ENCODE data around the gene TRIM67.
"Not testable (repeated sequence)": the region's sequence is repeated elsewhere in the genome, so short reads cannot be mapped to it uniquely, and the experiment has no call there.

Gene TRIM67

DNA sequence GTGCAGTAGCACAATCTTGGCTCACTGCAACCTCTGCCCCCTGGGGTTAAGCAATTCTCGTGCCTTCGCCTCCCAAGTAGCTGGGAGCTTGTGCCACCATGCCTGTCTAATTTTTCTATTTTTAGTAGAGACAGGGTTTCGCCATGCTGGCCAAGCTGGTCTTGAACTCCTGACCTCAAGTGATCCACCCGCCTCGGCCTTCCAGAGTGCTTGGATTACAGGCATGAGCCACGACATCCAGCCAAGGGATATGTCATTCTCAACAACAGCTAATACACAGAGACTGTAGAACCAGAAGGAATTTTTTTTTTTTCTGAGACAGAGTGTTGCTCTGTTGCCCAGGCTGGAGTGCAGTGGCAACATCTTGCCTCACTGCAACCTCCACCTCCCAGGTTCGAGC, 3.7 kb upstream of the TRIM67 start:
- DNase-seq = not testable (repeated sequence)

DNA sequence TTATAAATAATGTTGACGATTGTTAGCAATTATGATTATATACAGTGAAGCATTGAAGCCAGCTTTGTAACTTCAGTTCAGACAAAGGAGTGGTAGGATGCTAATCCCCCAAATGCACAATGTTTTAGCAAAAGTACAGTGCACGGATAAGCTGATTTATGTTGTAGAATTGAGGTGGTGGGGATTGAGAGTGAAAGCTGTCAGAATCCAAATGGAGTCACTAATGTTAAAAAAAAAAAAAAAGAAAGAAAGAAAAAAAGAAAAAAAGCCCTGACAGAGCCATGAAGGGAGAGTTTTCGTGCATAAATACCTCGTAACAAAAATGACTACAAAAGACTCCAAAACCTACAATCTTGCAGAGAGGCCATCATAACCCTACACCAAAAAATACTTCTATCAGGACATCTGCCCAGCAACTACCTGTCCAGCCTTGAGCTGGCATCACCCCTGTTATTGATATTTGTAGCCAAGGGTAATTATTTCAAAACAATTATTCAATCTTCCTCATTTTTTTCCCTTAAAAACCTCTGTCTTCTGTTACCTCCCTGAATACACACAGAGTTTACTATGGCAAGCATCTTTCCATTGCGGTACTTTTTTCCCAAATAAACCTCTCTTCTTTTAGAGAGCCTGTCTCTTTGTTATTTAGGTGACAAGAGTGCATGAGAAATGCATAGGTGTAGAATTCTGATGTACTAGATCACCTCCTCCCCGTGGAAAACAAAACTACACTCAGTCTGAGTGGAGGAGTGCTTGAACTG, 2.5 kb upstream of the TRIM67 start:
- no peak for DNase-seq

DNA sequence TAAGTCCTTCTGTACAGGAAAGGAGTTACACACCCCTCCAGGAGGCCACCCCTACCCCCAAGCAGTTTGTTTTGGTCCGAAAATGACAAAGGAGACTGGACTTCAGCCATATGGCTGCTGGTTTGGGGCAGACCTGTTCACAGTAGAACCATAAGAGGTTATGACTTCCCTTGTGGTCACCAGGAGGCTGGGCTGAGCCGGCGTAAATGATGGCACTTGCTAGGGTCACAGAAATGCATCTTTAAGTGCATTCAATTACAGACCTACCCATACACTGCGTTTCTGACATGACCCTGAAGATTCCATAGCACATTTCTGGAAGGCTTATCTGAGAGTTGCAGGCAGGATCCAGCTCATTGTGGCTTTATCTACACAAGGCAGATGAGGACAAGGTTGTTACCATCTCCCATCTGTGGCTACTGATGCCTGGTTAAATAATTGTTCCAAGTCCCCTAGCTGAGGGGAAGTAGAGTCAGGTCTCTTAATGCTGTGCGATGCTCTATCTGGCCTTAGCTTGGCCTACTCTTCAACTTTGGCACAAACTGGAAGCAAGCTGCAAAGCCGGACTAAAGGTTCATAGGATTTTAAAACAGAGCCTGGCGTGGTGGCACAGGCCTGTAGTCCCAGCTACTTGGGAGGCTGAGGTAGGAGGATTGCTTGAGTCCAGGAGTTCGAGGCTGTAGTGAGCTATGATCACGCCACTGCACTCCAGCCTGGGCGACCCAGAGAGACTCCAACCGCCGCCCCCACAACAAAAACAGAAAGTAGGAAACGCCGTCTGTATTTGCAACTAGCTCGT, 1.7 kb upstream of the TRIM67 start:
- DNase-seq = no peak

DNA sequence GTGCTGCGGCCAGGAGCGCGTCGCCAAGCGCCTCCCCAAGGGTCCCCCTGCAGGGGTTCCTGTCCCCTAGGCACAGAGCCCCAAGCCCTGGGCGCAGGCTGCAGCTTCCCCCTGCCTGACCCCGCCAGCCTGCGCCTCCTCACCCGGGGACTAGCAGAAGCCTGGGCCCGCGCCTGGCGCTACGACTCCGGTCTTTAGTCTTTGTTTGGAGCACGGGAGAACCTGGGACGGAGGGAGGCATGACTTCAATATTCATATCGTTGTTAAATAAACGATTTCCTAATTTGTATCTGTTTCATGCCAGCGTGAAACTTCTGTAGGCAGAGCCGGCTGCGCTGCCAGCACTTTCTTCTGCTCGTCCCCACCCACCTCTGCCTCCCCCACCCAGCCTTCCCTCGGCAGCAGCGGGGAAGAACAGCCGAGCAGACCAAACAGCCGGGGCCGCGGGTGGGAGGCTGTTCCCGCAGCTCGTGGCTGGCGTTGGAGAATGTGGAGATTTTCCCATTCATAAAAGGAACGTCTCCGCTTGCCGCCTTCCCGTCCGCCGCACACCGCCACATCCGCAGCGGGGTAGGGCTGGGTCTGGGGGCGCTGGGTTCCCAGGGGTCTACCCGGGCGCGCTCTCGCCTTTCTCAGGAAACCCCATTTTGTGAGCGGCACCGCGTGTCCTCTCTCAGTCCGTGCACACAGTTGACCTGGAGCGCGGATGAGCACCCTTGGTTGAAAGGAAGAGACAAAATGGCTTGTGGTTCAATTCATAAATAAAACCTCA, 777 bp upstream of the TRIM67 start:
- DNase-seq = no peak

DNA sequence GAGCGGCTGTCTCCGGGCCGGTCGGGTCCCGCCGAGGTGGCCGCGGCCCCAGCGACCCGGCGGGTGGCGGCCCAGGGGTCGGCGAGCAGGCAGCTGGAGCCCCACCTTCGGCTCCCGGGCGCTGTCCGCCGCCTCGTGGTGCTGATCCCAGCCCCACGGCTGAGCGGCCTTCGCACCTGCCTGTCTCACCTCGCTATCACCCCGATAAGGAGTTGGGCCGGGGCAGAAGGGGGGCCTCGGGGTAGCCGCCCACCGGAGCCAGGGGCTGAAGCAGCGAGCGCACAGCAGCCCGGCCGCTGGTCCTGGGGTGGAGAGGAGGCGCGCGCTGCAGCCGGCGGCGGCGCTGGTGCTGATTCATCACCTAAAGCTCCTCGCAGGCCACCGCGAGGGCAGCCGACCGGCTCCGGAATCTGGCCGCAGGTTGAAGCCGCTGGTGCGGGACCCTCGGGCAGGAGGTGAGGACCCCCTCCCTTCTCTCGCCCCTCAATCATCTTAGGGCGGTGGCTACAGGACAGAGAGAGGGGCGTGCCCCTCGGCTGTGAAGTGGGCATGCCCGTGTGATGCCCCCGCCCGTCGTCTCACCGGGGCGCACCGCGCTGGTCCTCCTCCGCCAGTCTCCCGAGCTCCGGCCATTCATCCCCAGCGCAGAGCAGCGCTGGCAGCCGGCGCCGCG, 575 bp downstream of the TRIM67 start:
- DNase-seq = peak; percentile 23

DNA sequence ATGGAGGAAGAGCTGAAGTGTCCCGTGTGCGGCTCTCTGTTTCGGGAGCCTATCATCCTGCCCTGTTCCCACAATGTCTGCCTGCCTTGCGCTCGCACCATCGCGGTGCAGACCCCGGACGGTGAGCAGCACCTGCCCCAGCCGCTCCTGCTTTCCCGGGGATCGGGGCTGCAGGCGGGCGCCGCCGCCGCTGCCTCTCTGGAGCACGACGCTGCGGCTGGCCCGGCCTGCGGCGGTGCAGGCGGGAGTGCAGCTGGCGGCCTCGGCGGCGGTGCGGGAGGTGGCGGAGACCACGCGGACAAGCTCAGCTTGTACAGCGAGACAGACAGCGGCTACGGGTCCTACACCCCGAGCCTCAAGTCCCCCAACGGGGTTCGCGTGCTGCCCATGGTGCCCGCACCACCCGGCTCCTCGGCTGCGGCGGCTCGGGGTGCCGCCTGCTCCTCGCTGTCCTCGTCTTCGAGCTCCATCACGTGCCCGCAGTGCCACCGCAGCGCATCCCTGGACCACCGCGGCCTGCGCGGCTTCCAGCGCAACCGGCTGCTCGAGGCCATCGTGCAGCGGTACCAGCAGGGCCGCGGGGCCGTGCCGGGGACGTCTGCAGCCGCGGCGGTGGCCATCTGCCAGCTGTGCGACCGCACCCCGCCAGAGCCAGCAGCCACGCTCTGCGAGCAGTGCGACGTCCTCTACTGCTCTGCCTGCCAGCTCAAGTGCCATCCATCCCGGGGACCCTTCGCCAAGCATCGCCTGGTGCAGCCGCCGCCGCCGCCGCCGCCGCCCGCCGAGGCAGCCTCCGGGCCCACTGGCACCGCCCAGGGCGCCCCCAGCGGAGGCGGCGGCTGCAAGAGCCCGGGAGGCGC, 1.3 kb downstream of the TRIM67 start:
- DNase-seq = no peak

DNA sequence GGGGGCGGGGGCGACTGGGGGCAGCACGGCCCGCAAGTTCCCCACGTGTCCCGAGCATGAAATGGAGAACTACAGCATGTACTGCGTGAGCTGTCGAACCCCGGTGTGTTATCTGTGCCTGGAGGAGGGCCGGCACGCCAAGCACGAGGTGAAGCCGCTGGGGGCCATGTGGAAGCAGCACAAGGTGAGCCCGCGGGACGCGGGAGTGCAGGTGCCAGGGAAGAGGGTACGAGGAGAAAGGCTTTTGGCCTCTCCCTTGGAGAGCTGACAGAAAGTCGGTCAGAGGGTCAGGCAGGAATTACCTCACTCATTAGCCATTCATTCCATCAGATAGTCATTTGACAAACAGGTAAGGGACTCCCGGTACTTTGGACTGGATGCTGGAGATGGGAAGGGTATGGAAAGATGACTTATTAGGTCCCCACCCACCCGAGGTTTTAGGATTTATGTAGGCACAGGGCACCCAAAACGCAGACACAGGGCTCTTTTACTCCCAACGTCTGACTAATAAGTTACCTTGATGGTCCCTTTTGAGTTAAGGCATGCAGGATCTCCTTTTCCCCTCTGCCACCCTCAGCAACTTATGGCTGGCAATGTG, 2.1 kb downstream of the TRIM67 start:
- DNase-seq = no peak

DNA sequence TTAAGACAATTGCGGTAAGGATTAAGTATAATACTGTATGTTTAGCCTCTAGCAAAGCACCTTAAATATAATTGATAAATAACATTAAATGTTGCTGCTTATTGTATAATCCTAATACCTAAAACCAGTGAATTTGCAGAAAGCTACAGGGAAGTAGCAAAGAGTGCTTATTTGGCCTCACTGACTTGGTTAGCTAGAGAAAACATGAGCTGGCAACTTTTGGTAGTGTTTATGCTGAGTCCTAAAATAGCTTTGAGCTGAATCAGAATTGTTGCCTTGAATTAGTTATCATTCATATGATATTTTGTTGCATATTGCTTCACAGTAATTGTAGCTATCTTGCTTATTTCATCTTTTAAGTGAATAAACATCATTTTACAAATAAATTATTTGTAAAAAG, 3.5 kb downstream of the TRIM67 start:
- peak; percentile 5 for DNase-seq

DNA sequence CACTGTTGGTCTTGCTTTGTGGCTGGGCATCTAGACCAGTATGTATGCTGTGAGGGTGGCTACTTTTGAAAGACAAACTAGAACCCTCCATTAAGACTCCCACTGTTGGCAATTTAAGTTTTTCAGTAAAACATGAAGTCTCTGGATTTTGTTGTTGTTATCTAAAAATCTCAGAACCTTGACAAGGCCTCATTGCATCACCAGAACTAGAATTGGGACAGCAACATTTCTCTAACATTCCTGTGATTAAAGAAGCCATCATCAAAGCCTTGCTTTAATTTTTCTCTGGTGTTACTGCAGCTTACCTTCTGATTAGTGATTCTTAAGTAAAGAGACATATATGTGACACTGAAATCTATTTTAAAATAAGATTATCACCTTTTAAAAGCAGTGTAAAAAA, 4.5 kb downstream of the TRIM67 start:
- no peak for DNase-seq

DNA sequence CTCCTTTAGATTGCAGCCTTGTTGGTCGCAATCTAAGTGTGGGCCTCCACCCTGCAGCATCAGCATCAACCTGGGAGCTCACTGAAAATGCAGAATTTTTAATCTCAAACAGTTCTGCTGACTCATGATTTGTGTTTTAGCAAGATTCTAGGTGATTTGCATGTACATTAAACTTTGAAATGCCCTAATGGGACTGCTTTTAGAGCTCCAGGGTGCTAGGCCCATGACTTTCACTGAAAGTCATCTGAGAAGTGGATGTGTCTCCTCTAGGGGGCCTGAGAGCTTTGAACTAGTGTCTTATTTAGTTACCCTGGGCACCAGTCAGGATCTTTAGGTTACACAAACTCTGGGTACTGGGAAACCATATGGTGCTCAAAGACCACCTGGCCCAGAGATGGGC, 9.0 kb downstream of the TRIM67 start:
- DNase-seq = no peak

DNA sequence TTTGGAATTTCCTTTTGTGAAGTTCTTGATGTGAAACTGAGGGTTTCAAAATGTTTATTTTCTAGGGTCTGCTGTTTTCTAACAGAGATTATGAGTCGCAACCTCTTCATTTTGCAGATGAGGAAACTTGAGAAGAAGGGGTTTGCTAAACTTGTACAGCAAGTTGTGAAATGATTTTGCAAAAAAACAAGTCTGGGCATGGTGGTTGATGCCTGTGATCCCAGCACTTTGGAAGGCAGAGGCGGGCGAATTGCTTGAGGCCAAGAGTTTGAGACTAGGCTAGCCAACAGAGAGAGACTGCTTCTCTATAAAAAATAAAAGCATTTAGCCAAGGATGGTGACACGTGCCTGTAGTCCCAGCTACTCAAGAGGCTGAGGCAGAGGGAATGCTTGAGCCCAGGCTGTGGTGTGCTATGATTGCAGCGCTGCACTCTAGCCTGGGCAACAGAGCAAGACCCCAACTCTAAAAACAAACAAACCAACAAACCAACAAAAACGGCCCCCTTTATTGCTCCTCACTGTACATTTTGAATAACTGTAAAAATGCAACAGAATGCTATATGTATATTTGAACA, 9.9 kb downstream of the TRIM67 start:
- DNase-seq = no peak

DNA sequence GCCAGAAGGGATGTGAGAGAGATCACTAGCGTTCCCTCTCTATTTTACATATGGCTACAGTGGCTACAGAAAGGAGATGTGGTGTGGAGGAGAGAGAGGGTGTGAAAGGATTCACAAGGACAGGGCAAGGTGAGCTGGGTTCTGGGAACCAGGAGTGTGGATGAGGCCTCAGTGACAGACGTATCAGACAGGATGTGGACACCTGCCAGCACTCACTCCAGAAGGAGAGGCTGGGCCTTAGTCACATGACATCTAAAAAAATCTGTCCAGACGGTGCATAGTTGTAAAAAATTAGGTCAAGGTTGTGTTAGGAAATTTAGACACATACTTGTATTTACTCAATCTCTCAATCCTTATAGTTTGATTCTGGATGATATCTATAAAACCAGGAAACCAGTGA, 10.6 kb downstream of the TRIM67 start:
- DNase-seq = no peak

DNA sequence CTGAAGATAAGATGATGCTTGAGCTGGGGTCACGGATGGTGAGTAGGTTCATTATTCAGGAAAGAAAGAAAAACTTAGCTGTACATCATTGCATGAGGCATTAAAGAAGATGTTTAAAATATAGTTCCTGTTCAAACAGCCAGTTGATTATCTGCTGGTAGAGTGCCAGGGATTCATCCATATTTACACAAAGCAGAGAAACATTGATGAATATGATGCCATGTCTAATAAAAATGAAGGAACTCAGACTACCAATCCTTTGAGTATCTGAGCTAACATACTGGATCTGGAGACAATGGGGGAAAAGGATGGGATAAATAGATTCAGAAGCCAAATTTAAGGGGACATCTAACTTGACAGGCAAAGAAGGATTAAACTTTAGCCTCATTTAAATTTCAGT, 14.6 kb downstream of the TRIM67 start:
- DNase-seq = no peak

DNA sequence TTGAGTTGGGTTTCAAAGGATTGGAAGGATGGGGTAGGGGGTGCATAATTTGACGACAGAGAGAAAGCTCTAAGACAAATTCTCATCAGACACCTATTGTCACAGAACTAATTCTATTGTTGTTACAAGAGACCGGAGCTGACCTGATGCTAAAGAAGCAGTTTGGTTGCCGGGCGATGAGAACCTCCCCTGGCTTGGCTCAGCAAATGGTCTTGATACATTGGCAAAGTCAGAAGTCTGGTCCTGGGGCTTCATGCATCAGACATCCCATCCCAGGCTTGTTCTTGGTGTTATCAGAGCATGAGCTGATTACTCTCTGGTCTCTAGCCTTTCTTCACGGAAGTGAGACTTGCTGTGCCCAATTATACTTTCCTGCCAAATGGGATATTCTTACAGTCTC, 15.4 kb downstream of the TRIM67 start:
- no peak for DNase-seq

DNA sequence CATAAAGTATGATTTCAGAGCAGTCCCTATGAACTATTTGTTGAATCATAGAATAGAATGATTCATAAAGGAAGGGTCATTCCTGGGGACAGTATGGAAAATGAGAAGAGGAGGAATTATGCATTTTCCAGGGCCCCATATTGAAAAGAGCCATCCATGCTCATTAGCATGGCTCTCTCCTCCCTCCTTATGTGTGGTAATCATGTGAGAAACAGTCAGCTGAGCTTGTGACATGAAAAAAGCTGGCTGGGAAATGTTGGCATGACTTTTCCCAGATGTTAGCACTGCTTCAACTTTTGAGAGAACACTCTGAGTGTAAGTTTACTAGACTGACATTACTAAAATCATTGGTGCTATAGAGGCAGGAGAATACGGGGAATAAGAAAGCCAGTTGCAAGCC, 16.1 kb downstream of the TRIM67 start:
- DNase-seq = no peak

DNA sequence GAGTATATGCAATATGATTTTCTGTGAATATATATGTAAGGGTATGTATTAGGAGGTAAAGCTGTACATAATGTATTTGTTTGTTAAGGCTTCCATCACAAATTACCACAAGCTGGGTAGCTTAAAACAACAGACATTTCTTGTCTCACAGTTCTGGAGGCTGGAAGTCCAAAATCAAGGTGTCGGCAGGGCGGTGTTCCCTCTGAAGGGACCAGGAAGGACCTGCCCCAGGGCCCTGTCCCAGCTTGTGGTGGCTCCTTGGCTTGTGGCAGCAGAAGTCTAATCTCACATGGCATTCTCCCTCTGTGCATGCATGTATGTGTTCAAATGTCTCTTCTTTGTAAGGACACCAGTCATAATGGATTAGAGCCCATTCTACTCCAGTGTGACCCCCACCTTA, 17.1 kb downstream of the TRIM67 start:
- no peak for DNase-seq

DNA sequence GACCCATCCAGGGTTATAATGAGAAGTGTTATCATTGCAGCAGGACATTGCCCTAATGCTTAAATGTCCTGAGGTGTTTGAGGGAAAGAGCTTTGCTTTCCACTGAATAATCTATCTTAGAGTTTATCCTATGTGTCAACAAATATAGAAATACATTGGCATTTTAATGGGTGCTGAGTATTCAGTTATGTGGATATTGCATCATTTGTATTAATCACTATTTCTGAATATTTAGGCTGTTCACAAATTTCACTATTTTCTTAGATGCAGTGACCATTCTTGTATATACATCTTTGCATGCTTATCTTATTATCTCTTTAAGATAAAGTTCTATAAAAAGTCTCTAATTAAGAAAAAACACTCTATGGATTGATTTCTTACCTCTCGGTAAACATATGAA, 18.2 kb downstream of the TRIM67 start:
- no peak for DNase-seq

DNA sequence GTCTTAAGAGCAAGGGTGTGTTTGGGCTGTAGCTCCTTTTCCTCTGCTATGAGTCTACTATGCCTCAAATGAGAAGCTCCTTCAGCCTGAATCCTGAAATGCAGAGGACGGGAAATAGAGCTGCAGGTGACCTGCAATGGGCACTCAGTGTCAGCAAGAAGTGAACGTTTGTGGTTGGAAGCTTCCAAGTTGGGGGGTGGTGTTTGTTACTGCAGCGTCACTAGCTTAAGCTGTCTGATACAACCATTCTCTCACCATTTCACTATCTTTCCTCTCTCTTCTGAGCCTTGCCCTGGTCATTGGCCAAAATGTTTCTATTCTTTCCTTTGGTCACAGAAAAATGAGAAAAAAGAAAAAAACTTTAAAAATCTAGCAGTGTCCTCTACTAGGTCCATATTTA, 19.4 kb downstream of the TRIM67 start:
- no peak for DNase-seq

DNA sequence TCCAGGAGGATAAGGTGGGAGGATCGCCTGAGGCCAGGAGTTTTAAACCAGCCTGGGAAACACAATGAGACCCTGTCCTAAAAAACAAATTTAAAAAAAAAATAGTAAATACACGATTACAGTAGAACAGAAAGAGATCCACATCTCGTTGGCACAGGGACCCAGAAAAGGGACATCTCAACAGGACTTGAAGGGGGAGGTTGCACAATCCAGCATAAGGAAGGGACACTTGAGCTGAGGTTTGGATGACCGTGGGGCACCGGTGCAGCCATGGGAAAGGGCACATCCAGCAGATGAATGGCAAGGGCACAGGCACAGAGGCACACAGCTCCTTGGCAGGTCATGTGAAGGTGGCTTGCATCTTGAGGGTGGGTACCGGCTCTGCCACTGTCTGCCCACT, 20.5 kb downstream of the TRIM67 start:
- DNase-seq = no peak

DNA sequence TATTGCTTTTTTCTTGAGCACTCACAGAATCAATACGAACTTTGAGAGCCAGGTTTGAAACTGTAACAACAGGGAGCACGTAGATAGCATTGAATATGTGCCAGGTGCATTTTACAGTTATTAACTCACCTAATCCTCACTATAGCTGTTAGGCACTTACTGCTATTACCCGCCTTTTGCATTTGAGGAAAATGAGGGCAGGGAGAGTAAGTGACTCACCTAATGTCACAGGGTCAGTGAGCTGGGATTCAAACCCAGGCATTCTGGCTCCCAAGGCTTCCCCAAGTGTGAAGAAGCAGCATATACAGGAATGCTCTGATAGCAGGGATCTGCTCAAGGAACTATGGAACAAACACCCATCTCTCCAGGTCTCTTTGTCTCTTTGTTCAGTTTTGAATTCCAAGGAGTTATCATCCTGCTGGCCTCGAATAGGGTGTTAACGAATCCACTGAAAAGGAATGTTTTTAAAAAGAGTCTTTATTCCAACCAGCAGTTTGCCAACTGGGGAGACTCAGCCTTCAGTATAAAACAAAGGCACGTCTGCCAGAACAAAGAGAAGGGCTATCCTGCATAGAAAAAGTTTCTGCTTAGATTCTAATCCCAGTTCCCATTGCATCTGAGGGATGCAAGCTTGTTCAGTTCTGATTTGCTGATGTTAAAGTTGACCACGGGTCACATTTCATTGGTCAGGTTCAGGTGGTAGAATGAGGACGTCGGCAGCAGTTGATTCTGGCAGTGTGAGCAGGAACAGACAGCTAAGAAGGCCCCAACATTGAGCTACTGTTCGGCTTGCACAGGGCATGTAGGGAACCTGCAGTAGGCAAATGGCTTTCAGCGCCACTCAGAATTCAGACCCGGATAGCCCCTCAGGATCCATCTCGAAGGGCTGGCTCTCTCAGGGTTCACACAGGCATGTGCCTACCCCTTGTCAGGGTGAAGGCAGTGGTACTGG, 22.1 kb downstream of the TRIM67 start:
- DNase-seq = no peak
